GM04503 (cell line): ENCODE results near the gene EFCC1.

Experiments used
- DNase-seq: peaks from one replicate; pipeline ENCODE4 v3.0.0-alpha.2; 2012; ENCODE audit warnings: low read depth

Gene EFCC1

DNA sequence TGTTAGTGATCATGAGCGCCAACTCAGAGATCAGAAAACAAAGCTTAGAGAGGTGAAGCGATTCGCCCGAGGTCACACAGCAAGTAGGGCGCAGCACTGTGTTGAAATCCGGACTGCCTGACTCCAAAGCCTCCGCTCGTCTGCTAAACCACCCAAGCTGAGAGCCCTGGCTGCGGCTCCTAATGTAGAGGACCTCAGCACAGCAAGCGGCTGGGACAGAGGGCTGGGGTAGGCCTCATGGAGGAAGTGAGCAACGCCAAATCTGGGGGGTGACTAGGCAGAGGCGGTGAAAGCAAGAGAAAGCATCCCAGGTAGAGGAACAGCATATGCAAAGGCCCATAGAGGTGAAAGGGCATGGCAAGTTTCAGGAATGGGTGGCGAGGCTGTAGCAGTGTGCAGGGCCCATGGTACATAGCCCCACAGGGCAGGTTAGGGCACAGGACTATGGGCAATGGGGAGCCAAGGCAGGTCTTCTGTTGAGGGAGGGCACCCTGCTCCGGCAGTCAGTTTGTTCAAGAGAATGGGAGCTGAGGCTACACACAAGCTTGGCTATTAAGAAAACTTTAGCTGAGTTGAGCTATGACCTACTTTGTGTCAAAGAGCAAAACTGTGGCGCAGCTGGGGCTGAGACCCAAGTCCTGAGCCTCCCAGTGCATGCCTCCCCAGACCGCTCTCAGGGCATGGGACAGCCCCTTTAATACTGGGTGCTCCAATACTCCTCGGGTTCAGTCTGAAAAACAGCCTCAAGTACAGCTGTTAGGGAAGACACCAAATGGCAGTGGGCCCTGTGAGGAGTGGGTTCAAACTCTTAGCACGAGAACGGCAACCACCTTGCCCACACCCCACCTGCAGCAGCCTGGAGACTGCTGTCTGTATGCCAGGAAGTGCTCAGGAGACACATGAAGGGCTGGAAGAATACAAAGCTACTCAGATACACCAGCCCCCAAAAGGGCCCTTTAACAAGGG is 6.2 kb upstream of the EFCC1 start:
- no peak for DNase-seq

DNA sequence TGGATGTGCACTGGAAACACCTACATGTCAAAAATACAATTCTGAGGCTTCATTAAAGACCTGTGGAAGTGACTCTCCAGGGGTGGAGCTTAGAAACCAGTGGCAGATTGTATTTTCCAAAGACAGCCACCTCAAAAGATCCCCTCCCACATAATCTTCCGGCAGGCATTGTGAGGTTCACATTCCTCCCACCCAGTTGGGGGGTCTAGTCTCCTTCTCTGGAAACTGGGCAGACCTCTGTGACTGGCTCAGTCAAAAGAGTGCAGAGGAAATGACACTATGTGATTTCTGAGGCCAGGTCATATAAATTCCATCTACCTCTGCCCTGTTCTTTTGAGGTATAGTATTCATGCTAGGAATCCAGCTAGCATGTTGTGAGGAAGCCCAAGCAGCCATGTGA is 5.4 kb upstream of the EFCC1 start:
- DNase-seq, result no peak

DNA sequence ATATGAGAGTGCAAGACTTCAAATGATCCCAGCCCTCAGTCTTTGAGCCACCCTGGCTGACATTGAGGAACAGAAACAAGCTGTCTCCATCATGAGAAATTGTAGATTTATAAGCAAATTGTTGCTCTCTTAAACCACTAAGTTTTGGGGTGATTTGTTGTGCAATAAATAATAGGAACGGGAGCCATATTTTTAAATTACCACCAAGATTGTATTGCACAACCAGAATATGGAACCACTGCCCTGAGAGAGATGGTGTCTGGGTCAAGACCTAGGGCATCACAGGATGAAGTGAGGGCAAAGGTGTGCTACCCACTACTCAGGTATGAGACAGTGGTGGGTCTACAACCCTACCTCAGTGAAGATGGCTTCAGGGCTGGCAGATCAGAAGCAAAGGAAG is 4.9 kb upstream of the EFCC1 start:
- DNase-seq, result no peak

DNA sequence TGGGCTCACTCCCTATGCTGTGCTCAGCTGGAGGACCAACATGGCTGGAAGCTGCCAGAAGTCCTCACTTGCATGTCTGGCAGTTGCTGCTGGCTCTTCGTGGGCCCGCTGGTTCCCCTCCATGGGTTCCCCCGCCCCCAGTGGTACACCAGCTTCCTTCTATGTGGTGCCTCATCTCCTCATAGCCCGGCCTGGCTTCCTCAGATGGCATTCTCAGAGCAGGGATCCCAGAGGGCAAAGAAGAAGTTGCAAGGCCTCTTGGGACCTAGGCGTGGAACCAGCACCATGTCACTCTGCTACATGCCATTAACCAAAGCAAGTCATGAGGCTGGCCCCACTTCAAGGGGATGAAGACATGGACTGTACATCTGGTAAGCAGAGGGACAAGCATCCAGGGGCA is 4.4 kb upstream of the EFCC1 start:
- no peak for DNase-seq

DNA sequence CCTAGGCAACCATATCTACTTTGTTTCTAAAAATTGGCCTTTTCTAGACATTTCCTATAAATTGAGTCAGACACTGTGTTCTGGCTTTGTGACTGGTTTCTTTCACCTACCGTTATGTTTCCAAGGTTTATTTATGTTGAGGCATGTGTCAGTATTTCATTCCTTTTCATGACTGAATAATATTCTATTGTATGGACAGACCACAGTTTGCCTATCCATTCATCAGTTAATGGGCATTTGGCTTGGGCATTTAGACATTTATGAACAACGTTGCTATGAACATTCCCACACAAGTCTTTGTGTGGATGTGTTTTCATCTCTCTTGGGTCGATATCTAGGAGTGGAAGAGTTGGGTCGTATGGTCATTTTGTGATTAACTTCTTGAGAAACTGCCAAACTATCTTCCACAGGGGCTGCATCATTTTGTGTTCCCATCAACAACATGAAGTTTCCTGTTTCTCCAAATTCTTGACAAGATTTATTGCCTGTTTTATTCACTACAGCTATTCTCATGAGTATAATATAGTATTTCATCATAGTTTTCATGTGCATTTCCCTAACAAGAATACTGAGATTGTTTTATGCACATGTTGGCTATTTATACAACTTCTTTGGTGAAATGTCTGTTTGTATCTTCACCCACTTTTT is 3.5 kb upstream of the EFCC1 start:
- DNase-seq, result no peak

DNA sequence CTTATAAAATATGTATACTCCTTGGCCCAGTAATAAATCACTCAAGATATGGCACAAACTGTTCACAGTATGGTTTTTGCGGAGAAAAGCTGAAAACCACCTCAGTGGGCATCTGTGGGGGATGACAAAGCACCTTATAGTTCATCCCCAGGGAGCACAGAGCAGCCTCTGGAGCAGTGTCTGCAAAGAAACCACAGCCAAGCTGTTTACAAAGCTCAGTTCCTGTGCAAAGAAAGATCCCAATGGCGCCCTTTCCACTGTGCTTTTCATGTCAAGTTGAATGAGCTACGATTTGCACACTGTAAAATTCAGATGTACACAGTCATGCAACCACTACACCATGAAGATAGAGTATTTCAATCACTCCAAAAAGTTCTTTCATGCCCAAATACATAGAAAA is 2.5 kb upstream of the EFCC1 start:
- DNase-seq, result no peak

DNA sequence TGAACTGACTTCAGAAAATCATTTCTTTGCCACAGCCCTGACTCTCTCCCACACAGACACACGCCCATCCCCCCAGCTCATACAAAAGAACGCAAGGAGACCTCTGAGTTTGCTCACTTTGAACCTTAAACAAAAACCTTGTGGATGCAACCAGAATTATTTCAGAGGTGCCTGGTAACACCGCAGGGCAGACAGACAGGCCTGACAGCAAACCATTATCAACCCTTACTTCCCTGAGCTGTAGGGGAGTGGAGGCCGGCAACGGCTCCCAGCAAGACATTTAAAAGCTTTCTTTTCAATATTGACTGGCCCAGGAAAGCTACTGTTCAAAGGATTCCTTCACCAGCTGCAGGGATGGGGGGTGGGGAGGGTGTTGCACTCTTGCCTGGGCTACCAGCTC is 2.0 kb upstream of the EFCC1 start:
- no peak for DNase-seq

DNA sequence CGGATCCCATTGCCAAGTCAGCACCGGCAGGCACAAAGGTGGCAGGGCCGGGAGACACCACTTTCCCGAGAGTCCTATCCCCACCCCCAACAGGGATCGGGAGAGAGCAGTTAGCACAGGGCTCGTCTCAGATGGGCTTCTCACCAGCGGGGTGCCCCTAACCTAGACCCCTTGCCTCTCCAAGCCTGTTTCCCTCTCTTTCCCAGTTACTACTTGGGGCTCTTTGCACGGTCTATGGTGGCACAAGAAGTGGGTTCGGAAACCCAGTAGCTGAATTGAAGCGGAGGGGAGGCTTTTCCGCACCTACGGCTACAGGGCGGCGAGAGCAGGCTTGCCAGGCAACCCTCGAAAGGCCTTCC is 383 bp upstream of the EFCC1 start:
- DNase-seq, result no peak

DNA sequence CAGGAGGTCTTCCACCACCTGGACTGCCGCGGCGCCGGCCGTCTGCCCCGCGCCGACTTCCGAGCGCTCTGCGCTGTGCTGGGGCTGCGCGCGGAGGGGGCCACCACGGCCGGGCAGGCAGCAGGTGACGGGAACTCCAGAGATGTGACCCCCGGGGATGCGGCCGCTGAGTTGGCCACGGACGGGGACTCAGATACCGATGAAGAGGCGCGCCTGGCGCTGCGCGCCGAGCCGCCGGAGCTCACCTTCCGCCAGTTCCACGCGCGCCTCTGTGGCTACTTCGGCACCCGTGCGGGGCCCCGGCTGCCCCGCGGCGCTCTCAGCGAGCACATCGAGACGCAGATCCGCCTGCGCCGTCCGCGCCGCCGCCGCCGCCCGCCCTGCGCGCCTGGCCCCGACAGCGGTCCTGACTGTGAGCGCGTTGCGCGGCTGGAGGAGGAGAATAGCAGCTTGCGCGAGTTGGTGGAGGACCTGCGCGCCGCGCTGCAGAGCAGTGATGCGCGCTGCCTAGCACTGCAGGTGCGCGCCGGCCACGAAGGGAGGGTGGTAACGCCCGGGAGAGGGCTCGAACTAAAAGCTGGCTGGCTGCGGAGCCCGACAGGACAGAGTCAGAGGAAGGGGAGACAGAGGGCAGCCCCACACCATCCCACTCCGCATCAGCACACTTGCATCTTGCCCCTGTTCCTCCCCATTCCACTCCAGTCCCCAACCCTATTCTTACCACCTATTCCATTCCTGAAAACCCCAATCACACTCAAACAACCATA is 885 bp downstream of the EFCC1 start:
- no peak for DNase-seq

DNA sequence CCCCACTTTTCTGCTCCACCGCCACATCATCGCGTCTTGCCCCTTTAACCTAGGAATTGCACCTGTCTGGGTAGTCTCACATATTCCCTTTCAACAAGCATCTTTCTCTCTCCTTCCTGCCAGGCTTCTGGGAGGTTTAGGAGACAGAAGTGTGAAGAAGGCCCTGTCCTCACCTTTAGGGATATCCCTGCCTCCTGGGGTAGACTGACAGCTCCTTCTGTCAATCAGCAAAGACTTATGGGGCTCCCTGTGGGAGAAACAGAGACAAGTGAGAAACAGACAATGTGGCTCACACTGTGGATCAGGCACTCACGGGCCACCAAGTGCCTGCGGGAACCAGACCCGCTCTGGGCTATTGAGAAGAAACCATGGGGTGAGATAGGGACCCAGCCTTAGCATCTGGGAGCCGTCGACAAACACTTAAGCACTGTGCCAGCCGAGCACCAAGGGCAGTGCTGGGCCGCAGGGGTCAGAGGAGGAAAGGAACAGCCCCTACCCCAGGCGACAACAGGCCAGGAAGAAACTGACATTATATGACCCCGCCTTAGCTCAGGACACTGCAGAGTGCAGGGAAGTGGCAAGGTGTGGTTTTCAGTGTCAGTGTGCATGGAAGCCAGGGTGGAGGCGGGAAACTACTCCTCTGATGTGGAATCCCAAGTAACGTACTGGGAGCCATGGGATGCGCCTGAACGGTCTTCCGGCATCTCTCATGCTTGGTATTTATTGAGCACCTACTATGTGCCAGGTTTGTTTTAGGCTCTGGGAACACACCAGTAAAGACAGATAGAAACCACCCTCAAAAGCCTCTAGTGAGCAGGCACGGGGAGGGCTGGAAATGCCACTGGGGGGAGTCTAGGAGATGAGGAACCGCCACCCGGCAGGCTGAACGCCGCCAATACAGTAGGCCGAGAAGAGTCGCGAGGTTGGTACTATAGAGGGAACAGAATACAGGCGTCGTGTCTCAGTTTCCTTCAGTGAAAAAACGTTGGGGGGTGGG is 1.8 kb downstream of the EFCC1 start:
- DNase-seq, result no peak

DNA sequence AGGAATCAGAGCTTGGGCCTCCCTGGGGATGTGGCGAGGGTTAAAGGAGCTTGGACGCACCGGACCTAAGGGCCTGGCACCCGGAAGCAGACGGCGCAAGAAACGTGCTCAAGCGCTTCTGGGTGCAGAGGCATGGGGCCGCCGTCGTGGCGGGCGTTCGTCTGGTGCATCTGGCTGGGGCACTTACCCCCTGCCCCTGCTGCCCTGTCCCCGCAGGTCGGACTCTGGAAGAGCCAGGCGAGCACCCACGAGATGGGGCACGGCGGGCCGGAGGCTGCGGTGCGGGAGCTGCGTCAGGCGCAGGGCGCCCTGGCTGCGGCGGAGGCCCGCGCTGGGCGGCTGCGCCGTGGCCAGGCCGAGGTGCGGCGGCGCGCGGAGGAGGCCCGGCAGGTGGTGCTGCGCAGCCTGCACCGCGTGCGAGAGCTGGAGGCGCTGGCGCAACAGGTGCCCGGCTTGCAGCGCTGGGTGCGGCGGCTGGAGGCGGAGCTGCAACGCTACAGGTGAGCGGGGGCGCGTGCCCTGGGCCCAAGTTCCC is 2.5 kb downstream of the EFCC1 start:
- no peak for DNase-seq

DNA sequence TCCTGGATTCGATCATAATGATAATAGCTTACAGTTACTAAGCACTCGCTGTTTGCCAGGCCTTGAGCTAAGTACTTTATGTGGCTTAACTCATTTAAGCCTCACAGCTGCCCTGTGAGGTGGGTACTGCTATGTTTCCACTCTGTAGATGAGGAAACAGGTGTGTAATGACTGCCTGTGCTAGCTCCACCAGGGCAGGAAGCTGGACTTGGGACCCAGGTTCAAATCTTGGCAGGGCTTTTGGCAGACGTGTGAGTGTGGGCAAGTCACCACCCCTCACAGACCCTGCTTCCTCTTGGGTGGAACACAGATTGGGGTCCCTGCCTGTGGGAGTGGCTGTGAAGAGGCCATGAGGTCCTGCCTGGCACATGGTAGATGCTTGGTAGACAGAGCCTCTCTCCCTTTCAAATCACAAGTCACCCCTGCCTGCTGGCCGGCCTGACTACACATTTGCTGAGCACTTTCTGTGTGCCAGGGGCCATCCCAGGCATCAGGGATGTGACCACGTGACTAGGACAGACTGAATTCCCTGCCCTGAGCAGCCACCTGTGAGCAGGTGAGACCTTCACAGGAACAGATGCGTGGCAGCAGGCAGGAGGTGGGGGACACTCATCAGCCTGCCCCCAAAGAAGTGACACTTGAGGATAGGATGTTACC is 3.7 kb downstream of the EFCC1 start:
- no peak for DNase-seq

DNA sequence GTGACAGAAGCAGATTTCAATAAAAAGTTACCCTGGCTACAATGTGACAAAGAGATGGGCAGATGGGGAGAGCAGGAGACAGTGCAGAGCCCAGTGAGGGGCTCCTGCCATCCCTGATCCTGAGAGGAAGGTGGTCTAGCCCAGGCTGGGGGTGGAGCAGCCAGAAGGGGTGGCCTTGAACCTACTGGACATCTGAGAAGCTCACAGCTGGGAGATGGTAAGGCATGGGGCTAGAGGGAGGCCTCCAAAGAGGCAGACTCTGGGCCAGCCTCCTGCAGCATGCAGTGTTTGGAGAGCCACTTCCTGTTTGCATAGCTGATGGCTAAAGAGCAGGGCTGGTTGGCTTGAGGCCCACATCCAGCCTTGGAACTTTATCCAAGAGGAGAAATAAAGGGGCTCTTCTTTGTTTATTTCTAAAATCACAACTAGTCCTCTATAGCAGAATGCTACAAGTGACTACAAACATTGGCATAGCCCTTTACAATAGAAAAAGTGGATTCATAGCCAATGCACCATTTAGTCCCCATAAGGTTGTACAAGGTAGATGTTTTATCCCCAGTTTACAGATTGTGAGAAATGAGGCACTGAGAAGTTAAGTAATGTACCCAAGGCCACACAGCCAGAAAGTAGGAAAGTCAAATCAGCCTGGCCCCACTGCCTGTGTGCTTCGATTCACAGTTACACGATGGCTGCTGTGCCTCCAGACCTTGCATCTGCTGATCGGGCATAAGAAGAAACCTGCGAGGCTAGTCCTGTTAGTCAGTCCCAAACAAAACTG is 4.6 kb downstream of the EFCC1 start:
- DNase-seq, result no peak

DNA sequence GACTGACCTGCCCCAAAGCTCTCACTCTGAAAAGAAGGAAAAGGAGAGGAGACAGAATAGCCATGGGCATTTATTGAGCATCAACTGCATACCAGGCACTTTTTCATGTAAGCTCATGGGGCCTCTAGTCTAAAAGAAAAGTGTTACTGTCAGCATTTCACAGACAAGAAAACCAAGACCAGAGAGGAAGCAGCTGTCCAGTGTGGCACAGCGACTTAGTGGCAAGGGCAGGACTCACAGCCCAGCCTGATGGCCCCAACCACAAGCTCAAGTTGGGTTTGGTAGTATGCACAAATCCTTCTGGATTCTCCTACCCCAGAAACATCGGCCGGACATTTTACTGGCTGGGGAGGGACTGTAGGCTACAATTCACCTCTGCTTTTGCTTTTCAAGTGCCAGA is 5.8 kb downstream of the EFCC1 start:
- DNase-seq, result no peak

DNA sequence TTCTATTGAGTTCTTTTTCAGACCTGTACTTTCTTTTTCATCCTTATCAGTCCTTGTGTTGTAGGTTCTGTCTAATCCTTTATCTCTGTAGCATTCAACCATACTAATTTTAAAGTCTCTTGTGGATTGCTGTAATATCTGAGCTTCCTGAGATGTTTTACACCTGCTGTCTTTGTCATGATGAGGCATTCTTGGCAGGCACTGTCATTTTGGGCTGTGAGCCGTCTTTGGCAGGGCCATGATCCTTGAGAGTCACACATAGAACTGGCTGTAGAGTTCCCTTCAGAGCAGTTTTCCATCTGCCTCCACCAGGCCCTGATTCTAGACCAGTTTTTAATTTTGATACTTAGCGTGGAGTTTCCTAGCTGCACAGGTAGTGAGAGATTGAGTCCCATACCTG is 6.7 kb downstream of the EFCC1 start:
- DNase-seq, result no peak

DNA sequence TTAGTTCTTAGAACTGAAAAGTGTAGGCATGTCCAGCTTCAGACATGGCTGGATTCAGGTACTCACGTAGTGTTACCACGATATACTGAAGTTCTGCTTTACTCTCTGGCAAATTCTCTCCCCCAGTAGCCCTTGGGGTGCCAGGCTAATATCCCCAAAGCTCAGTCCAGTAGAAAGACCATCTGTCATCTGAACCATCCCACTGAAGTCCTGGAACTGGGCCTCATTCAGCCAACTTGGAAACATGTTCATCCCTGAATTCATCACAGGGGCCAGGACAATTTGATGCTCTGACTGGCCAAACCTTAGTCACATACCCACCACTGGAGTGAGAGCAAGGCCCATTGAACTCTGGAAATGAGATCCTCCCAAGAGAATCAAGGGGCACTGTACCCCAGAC is 8.2 kb downstream of the EFCC1 start:
- no peak for DNase-seq

DNA sequence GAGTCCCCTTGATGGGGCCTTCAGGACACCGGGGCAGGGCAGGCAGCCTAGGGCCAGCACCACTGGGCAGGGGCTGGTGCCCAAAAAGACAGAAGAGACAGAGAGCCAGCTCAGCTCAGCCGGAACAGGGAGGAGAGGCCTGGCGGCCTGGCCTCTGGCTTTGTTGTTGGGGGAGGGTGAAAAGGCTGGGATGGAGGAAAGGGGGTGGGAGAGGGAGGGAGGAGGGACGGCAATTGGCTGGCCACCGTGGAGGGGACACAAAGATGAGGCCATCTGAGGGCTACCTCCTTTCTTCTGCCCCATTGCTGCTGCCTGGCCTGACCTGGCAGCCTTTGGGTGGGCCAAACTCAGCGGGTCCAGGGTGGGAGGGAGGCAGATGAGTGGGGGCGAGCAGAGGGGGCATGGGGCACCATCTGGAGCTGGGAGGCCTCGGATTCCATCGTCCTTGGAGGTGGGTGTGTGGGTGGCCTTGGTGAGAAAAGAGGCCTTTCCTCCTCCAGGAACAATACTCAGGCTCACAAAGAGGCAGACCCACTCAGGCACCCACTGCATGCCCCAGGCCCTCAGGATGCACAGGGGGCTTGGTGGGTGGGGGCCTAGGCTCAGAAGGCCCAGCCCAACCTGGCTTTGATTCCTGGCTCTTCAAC is 9.3 kb downstream of the EFCC1 start:
- DNase-seq, result no peak

DNA sequence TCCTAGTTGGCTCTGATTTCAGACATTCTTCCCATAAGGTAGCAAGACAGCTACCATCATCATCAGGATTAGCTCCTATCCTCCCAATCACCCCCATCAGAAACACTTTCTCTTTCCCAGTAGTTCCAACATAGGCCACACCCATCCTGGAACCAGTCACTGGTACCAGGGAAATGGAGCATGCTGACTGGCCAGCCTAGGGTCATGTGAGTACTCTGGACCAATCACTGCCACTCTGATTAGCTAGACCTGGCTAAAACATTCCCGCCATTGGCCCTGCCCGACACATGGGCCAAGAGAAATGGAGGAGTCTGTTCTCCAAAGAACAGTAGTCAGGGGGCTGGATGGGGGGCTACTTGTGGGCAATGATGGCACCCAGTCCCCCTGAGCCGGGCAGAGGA is 12.4 kb downstream of the EFCC1 start:
- DNase-seq, result no peak

DNA sequence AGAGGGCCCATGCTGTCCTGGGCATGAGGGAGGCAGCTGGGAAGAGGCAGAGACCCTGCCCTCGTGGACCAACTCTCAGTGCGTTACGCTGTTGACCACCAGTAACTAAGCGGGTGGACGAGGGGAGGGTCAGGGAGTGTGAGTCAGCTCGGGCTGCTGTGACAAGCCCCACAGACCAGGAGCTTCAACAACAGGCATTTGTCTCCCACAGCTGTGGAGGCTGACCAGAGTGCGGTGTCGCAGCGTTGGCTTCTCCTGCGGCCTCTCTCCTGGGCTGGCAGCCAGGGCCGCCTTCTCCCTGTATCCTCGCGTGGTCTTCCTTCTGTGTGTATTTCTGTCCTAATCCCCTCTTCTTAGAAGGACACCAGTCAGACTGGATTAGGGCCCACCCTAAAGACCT is 13.0 kb downstream of the EFCC1 start:
- DNase-seq, result no peak
